Mucosa of descending colon (tissue), 3 donors: Measurements from ENCODE around the gene SLC15A3. TPM values are rescaled to one million over a fixed set of nuclear protein-coding genes. Genes with fewer than 3 reads are reported as not detected.

Experiments
- ATAC-seq: fragments of 200-7000 bp; cut with Tn5 transposase; one replicate; pipeline ENCODE4 v1.9.1; 2020; ENCODE audit warnings: mild to moderate bottlenecking, moderate library complexity
- DNase-seq, 3 donors: peaks; one replicate each; pipeline ENCODE4 v3.0.0-alpha.2; 2020
- H3K36me3 ChIP-seq: fragments of 200-600 bp; one replicate; pipeline ENCODE4 v1.8.0; 2021; ENCODE audit warnings: low read depth, mild to moderate bottlenecking
- H3K4me1 ChIP-seq: fragments of 200-600 bp; one replicate; pipeline ENCODE4 v1.8.0; 2021; ENCODE audit warnings: low read depth, mild to moderate bottlenecking
- H3K4me3 ChIP-seq: fragments of 200-600 bp; one replicate; pipeline ENCODE4 v1.8.0; 2021; ENCODE audit warnings: mild to moderate bottlenecking
- H3K9me3 ChIP-seq: fragments of 200-600 bp; one replicate; pipeline ENCODE4 v1.8.0; 2021; ENCODE audit warnings: mild to moderate bottlenecking
- CTCF ChIP-seq: fragments of 200-600 bp; IDR thresholded peaks from one replicate; pipeline ENCODE4 v1.8.0; 2022; ENCODE audit warnings: antibody characterized with exemption, mild to moderate bottlenecking
- intact Hi-C, 2 donors: fragments of 100-400 bp; cut with DNase I in 1 of 2; cut with micrococcal nuclease in 1 of 2; formaldehyde crosslinking; loops; one replicate each; pipeline versions ENCODE4 v1.11.0 to v1.11.1; 2022; cut with DNase I, micrococcal nuclease
- total RNA-seq, 3 donors: library from RNA; stranded (reverse); fragmentation: NEBNext Ultra II Directional in 2 of 3; extraction: Animal tissue kit (Norgen Biotek cat#: 25700) in 2 of 3; gene quantifications; one replicate each; pipeline versions ENCODE4 v1.2.1 to v1.2.4, GENCODE V29; 2021 to 2023
- donor health status: DM: no; HTN: no; CAD: no; lungs with moderate emphysema.
- donor health status: DM: no; HTN: no; CAD: no.
- donor health status: DM: no; HTN: yes; CAD: no.

The SLC15A3 gene
- total RNA-seq, 3 donors from 2014 or later: 6.2 to 36.8 (median 18.4) TPM

GRCh38 chr11:60902625-60903024, 49.4 kb downstream of the SLC15A3 start:
- no peak for TF ChIP-seq CTCF
- intact Hi-C loops: no loop called here
- Histone ChIP-seq H3K9me3 (no peaks in the 10 kb centered on the region), H3K36me3 (peaks cover 20% of the 10 kb centered on the region), H3K4me1 (peaks cover 19% of the 10 kb centered on the region), H3K4me3 (no peak overlapping the region)
- DNase-seq (no peak), ATAC-seq (no peak)

- intact Hi-C loops: no loop called here
- TF ChIP-seq CTCF: no peak
- ATAC-seq: no peak
- Histone ChIP-seq H3K36me3 (peaks cover 25% of the 10 kb centered on the region), H3K4me3 (no peak overlapping the region), H3K4me1 (peaks cover 19% of the 10 kb centered on the region), H3K9me3 (no peaks in the 10 kb centered on the region)
- peak in 1 of 3 donors; percentile 5 for DNase-seq
Observed at GRCh38 chr11:60900673-60901404, 51.1 kb downstream of the SLC15A3 start.

GRCh38 chr11:60899977-60900376, 52.0 kb downstream of the SLC15A3 start:
- ATAC-seq: no peak
- H3K36me3 ChIP-seq: peaks cover 25% of the 10 kb centered on the region
- no peak for TF ChIP-seq CTCF
- H3K4me1 ChIP-seq: peaks cover 13% of the 10 kb centered on the region
- DNase-seq: no peak
- no peak overlapping the region for H3K4me3 ChIP-seq
- no peaks in the 10 kb centered on the region for H3K9me3 ChIP-seq
- intact Hi-C loops: loop anchor here in 1 of 2 donors (5.0 kb wide), 1 partner anchor 73 kb away; no protein-coding TSS in a partner anchor

GRCh38 chr11:60899046-60899936, 52.7 kb downstream of the SLC15A3 start:
- Histone ChIP-seq H3K9me3 (no peaks in the 10 kb centered on the region), H3K36me3 (peaks cover 25% of the 10 kb centered on the region), H3K4me3 (no peak overlapping the region), H3K4me1 (peaks cover 6% of the 10 kb centered on the region)
- intact Hi-C loops: loop anchor here in 1 of 2 donors (5.0 kb wide), 1 partner anchor 72 kb away; no protein-coding TSS in a partner anchor
- DNase-seq: peak in 1 of 3 donors; percentile 75
- ATAC-seq: peak; percentile 82
- TF ChIP-seq CTCF: peak; percentile 88

DNA sequence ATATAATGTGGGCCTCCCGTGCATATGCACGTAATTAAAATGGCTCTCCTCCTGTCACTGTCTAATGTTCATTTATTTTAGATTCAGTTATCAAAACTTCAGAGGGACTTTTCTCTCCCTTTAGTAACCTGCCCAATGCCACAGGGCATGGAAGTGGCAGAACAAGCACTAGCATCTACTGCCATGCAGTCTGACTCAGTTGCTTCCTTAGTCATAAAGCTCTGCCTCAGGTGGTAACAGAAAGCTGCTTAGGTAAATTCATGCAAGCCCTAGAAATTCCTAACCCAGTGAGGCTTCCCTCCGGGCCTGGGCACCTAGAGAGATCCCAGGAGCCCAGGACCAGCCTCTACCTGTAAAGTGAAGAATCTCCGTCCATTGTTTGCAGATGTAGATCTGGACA, 54.5 kb downstream of the SLC15A3 start:
- DNase-seq (no peak), ATAC-seq (no peak)
- TF ChIP-seq CTCF: no peak
- no peaks in the 10 kb centered on the region for H3K4me1 ChIP-seq
- no peak overlapping the region for H3K4me3 ChIP-seq
- peaks cover 25% of the 10 kb centered on the region for H3K36me3 ChIP-seq
- no peaks in the 10 kb centered on the region for H3K9me3 ChIP-seq
- intact Hi-C loops: loop anchor here in 1 of 2 donors (5.0 kb wide), 1 partner anchor 70 kb away; no protein-coding TSS in a partner anchor
